ENCODE measurements around the gene TRPM3. TPM values are rescaled to one million over a fixed set of nuclear protein-coding genes. Genes with fewer than 3 reads are reported as not detected.

Gene TRPM3
- total RNA-seq, 1 experiment from 2014 or later, result not detected

DNA sequence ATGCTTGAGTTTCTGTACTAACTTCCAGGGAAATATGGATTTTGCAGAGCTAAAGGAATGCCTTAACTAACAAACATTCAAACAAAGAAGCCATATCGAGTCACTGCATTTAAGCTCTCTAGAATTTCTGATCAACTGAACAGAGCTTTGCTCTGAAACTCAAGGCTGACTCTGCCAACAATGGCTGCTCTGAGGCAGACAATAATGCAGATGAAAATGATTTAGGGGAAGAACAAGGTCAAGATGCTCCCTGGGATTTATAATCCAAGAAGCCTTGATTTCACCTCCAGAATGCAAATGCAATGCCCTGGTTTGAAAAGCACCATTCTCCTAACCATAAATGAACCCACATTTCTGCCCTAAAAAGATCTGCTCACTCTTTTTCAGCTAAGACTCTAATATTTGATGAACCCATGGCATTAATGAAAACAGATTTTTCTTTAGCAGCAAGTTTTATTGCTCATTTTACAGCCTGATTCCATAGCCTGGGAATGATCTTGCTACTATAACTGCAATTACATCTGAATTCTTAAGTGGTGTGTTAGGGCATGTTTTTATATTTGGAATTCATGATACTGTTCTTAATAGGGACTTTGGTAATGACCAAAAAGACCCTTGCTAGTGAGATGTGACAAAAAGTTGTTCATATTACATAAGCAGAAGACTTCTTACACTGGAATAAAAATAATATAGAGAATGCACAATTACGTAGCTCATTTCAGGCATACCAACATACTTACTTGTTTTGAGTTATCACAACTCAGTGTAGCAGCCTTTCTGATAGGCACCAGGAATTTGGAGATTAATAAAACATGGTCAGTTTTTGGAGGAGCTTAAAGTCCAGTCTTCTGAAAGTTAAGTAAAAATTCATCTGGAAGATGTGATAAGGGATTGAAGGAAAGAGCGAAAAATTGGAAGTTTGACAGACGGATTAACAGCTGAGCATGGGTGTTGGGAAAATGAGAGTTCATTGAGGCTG lies 169.4 kb downstream of the TRPM3 start:
- TF ChIP-seq, protein P1, sequence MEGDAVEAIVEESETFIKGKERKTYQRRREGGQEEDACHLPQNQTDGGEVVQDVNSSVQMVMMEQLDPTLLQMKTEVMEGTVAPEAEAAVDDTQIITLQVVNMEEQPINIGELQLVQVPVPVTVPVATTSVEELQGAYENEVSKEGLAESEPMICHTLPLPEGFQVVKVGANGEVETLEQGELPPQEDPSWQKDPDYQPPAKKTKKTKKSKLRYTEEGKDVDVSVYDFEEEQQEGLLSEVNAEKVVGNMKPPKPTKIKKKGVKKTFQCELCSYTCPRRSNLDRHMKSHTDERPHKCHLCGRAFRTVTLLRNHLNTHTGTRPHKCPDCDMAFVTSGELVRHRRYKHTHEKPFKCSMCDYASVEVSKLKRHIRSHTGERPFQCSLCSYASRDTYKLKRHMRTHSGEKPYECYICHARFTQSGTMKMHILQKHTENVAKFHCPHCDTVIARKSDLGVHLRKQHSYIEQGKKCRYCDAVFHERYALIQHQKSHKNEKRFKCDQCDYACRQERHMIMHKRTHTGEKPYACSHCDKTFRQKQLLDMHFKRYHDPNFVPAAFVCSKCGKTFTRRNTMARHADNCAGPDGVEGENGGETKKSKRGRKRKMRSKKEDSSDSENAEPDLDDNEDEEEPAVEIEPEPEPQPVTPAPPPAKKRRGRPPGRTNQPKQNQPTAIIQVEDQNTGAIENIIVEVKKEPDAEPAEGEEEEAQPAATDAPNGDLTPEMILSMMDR (IDR thresholded peaks at IDR 0.05; ENCODE audit: unreplicated experiment), result no peak
- no peaks in the 10 kb centered on the region for H3K9me3 Mint-ChIP-seq (ENCODE audit: low read depth, unreplicated experiment)
- no peak overlapping the region for H3K4me3 Mint-ChIP-seq (ENCODE audit: low read depth, unreplicated experiment)
- H3K27me3 Mint-ChIP-seq (ENCODE audit: unreplicated experiment), result no peaks in the 10 kb centered on the region
- no peaks in the 10 kb centered on the region for H3K36me3 Mint-ChIP-seq (ENCODE audit: insufficient read depth, unreplicated experiment)
- intact Hi-C loops (cut with micrococcal nuclease; ENCODE audit: unreplicated experiment), result no loop called here
- no peak for DNase-seq
- peaks cover 47% of the 10 kb centered on the region for H3K4me1 Mint-ChIP-seq (ENCODE audit: low read depth, unreplicated experiment)
- no TSS peak for BruUV-seq (replicated peaks)
- CTCF ChIA-PET, result no interaction called here
- no peak overlapping the region for H3K27ac Mint-ChIP-seq (ENCODE audit: unreplicated experiment)

DNA sequence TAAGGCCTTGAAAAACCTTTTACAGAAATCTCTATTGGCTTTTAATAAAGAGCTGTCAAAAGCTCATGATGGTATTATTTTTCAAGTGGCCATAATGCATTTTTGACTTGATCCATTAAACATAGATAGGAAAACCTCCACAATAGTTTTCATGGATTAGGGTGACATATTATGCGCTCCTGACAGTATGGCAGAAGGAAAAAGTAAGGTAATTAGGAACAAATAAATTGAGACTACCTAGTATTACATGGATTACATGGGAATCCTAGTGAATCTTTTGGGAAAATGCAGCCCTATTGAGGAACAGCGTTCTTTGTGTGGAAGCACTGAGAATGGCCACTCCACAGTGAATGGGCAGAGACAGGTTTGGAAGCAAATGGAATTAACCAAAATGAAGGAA lies 171.2 kb downstream of the TRPM3 start:
- Mint-ChIP-seq H3K4me3 (ENCODE audit: low read depth, unreplicated experiment) (no peak overlapping the region), H3K4me1 (ENCODE audit: low read depth, unreplicated experiment) (peaks cover 54% of the 10 kb centered on the region), H3K27me3 (ENCODE audit: unreplicated experiment) (no peaks in the 10 kb centered on the region), H3K9me3 (ENCODE audit: low read depth, unreplicated experiment) (no peaks in the 10 kb centered on the region), H3K27ac (ENCODE audit: unreplicated experiment) (no peak overlapping the region), H3K36me3 (ENCODE audit: insufficient read depth, unreplicated experiment) (no peaks in the 10 kb centered on the region)
- no peak for DNase-seq
- no TSS peak for BruUV-seq (replicated peaks)
- TF ChIP-seq, protein P1 (IDR thresholded peaks at IDR 0.05; ENCODE audit: unreplicated experiment), result no peak
- CTCF ChIA-PET, result no interaction called here
- intact Hi-C loops (cut with micrococcal nuclease; ENCODE audit: unreplicated experiment), result no loop called here

DNA sequence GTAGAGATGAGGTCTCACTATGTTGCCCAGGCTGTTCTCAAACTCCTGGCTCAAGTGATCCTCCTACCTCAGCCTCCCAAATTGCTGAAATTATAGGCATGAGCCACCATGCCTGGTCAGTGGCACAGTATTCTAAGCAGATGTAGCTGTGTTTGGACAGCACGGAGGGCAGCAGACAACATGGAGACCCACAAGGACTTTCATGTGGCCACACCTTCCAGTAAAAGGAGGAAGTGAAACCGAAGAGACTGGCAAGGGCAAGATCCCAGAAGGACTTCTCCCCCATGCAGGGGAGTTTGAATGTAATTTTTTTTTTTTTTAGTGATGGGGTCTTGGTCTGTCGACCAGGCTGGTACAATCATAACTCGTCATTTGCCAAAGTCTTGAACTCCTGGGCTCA lies 172.2 kb downstream of the TRPM3 start:
- H3K4me3 Mint-ChIP-seq (ENCODE audit: low read depth, unreplicated experiment), result no peak overlapping the region
- no peaks in the 10 kb centered on the region for H3K27me3 Mint-ChIP-seq (ENCODE audit: unreplicated experiment)
- CTCF ChIA-PET, result interaction anchor here (0.6 kb wide), 1 partner anchor 814 kb away, joined by 3 read pairs; no protein-coding TSS in a partner anchor
- BruUV-seq (replicated peaks), result no TSS peak
- intact Hi-C loops (cut with micrococcal nuclease; ENCODE audit: unreplicated experiment), result no loop called here
- H3K36me3 Mint-ChIP-seq (ENCODE audit: insufficient read depth, unreplicated experiment), result no peaks in the 10 kb centered on the region
- no peak overlapping the region for H3K27ac Mint-ChIP-seq (ENCODE audit: unreplicated experiment)
- TF ChIP-seq, protein P1 (IDR thresholded peaks at IDR 0.05; ENCODE audit: unreplicated experiment), result no peak
- no peaks in the 10 kb centered on the region for H3K9me3 Mint-ChIP-seq (ENCODE audit: low read depth, unreplicated experiment)
- DNase-seq, result no peak
- peaks cover 45% of the 10 kb centered on the region for H3K4me1 Mint-ChIP-seq (ENCODE audit: low read depth, unreplicated experiment)

DNA sequence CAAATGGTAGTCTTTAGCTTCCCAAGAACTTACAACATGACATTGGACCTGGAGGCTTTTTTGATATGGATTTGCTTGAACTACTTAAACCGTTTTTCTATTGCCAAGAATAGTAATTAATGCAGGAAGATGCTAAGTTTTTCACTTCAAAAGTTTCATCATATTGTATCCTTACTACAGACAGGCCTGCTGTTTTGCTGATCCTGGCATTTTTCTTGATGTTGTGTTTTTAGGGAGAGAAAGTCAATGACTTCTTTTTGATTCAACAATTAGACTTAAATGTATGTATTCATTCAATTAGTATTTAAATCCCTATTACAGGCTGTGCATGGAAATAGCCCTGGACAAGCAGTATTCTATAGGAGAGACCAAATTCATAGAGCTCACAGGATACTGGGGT lies 172.7 kb downstream of the TRPM3 start:
- H3K9me3 Mint-ChIP-seq (ENCODE audit: low read depth, unreplicated experiment), result no peaks in the 10 kb centered on the region
- no peaks in the 10 kb centered on the region for H3K27me3 Mint-ChIP-seq (ENCODE audit: unreplicated experiment)
- TF ChIP-seq, protein P1 (IDR thresholded peaks at IDR 0.05; ENCODE audit: unreplicated experiment), result no peak
- H3K36me3 Mint-ChIP-seq (ENCODE audit: insufficient read depth, unreplicated experiment), result no peaks in the 10 kb centered on the region
- intact Hi-C loops (cut with micrococcal nuclease; ENCODE audit: unreplicated experiment), result no loop called here
- peaks cover 40% of the 10 kb centered on the region for H3K4me1 Mint-ChIP-seq (ENCODE audit: low read depth, unreplicated experiment)
- DNase-seq, result no peak
- BruUV-seq (replicated peaks), result no TSS peak
- CTCF ChIA-PET, result no interaction called here
- no peak overlapping the region for H3K4me3 Mint-ChIP-seq (ENCODE audit: low read depth, unreplicated experiment)
- H3K27ac Mint-ChIP-seq (ENCODE audit: unreplicated experiment), result peak overlapping the region; percentile 3
